SW 1271 (cell line): ENCODE measurements around the gene GLRX.
"Not testable (repeated sequence)": the region's sequence is repeated elsewhere in the genome, so short reads cannot be mapped to it uniquely, and the experiment has no call there.

Experiments used
- DNase-seq, 2 experiments: peaks; one replicate each; lab custom pipeline; 2025; lab: John Stamatoyannopoulos, UW

Gene GLRX

DNA sequence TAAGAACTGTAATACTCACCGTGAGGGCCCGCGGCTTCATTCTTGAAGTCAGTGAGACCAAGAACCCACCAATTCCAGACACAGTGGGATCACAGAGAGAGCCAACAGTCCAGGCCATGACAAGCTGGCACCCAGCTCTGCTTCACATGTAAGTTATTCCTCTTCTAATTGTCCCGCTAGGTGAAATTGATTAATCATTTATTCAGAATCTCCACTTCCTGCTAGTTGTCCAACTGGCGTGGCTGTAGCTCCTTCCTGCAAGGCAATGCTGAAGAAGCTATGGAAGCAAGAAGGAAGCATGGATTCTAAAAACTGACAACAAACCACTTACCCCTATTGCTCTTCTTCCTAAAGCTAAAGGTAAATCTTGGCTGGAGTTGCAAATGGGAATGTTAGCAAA is 30.0 kb upstream of the GLRX start:
- no peak for DNase-seq

DNA sequence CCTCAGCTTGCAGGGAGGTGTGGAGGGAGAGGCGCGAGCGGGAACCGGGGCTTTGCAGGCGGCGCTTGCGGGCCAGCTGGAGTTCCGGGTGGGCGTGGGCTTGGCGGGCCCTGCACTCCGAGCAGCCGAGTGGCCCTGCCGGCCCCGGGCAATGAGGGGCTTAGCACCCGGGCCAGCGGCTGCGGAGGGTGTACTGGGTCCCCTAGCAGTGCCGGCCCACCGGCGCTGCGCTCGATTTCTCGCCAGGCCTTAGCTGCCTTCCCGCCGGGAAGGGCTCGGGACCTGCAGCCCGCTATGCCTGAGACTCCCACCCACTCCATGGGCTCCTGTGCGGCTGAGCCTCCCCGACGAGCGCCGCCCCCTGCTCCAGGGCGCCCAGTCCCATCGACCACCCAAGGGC is 28.6 kb upstream of the GLRX start:
- DNase-seq = not testable (repeated sequence)

- no peak for DNase-seq
Measured at GRCh38 chr5:95850391-95850894, 27.9 kb upstream of the GLRX start.

DNA sequence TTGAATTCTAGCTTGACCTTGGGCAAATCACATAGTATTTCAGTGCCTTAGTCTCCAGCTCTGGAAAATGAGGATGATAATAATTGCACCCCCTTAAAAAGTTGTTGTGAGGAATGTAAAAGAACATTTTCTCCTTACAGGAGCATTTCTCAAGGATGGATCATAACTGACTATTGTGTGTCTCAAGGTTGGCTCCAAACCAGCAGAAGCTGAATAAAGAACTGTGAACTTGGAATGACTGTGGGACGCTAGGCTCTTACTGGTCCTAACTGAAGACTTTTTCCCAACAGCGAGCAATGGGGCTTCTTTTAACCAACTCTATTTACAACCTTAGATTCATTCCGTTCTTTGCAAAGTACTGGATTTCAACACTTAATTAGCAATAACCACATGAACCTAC is 26.2 kb upstream of the GLRX start:
- no peak for DNase-seq

DNA sequence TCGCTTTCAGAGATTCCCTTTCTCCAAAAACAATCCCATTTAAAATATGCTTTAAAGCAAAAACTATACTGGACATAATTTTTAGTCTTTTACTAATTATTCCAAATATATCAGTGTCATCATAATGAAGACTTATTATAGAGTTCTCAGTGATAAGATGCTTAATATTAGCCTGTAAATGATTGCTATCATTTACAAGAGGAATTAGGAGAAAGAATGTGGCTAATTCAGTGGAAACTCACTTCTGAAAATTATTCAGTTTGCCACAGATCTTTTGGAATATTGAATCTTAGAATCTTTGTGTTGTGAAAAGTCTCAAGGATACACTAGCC is 24.7 kb upstream of the GLRX start:
- DNase-seq = no peak

DNA sequence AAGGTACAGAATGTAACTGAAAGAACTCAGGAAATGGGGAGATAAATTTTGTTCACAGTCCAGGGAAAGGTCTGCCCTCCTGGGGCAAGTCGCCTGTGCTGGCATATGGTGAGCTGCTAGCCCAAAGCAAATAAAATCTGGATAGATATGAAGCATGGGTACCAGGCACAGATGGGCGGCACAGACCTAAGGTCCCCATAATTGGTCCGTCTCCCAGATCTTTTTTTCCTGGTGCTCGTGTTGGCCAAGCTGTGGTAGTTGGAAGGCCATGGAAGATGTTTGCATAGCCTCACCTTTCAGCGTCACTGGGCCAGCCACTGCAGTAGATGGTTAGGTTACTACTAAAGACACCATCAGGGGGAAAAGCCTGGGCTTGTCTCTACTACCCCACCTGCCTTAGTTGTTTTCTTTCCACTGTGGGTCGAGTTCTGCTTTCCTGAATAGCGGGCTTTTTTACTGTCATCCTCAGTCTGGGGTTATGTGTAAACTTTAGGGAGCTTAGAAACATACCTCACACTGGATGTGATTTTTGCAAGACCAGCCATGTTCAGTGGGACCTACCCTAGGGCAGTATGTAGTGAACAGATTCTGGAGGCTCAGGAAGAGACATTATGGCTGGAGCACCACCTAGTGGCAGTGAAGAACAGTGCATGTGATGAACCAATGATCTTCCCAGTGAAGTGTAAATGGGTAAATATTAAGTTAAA is 24.2 kb upstream of the GLRX start:
- peak in 1 of 2 experiments; percentile 82 for DNase-seq

DNA sequence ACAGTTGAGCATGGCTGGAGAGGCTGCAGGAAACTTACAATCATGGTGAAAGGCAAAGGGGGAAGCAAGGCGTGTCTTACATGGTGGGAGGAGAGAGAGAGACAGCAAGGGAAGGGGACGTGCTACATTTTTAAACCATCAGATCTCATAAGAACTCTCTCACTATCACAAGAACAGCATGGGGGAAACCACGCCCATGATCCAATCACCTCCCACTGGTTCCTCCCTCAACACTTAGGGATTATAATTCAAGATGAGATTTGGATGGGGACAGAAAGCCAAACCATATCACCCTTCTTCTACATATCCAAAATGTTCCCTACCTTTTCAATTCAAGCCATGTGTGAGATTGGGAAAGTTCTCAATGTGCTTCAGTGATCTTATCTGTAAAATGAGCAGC is 22.9 kb upstream of the GLRX start:
- DNase-seq = no peak

DNA sequence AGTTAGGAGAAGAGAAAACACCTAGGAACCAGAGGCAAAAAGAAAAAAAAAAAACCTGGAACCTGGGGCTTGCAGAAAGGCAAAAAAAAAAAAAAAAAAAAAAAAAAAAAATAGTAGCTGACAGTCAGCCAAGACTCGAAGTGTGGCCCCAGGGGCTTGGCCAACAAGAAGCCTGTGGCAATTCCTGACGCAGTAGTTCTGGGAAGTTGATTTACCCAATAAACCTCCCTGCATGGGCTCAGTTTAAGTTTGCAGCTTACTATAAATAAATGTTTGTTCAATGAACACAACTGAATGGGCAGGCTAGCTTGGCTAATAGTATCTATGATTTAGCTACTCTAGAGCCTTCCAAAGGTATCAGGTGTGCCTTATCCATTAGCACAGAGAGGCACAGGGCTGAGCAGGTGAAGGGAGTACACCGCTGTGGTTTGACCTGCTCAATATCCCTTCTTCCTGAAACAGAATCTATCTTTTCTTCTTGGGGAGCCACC is 21.3 kb upstream of the GLRX start:
- DNase-seq = no peak

- no peak for DNase-seq
Measured at GRCh38 chr5:95842854-95843544, 20.5 kb upstream of the GLRX start.

DNA sequence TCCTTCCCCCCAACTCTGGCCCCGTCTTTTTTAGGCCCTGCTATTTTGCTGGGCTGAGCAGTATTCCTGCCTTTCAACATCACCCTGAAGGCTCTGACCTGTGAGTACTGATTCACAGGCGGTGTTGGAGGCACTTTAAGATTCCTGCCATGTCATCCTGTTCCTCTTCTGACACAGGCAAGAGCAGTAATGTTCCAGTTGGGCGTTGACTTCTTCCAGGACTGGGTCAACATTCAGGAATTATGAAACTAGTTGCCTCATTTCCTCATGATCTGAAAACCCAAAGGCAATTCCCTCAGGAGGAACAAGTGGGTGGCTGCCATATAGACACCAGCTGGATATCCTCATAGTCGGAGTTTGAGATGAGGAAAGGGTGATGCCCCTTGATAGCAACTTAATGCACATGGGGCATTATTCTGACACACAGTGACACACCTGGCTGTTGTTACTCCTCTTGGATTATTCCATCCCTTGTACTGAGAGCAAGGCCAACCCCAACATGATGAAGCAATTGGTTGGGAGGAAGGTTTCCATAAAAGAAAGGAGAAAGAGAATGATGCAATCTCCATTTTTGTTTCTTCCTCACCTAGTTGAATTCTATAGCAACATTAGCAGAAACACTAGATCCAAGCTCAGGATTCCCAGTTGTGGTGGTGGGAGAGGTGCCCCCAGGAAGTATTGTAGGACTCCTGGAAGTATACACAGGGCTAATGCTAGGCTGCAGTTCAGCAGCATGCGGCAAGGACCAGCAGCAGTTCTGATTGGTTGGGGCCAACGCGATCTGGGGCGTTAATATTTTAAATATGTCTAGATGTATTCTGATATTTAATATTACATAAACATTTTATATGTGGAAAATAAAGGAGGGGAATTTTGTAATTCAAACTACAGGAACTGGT is 19.6 kb upstream of the GLRX start:
- DNase-seq = no peak

DNA sequence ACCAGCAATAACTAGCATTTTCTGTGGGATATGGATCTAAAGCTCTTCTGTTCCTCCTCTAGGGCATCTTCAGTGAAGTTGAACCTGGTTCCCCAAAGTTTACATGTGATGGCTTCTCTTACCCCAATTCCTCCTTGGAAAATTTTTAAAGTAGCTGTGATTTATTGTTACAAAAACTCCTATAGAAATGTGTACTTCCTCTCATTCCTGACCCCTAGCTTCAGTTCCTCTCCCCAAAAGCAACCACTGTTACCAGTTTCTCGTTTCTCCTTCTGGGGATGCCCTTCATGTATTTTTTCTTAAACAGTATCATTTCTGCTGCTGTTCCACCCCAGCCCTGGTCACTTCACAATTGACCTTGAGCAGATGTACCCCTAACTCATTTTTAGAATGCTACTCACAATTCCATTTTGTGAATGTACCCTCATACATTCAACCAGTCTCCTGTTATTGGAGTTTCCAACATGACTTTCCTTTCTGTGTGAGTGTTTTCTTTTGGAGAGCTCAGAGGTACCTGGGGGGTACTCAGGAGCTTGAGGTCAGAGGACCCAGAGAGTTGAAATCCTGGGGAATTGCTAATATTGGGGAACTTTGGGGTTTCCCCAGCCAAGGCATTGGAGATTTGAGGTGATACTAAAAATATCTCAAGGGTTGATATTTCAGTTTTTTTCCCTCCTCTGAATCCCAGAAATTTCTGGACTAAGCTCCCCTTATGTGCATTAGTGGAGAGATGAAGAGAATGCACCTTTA is 18.6 kb upstream of the GLRX start:
- DNase-seq = no peak

DNA sequence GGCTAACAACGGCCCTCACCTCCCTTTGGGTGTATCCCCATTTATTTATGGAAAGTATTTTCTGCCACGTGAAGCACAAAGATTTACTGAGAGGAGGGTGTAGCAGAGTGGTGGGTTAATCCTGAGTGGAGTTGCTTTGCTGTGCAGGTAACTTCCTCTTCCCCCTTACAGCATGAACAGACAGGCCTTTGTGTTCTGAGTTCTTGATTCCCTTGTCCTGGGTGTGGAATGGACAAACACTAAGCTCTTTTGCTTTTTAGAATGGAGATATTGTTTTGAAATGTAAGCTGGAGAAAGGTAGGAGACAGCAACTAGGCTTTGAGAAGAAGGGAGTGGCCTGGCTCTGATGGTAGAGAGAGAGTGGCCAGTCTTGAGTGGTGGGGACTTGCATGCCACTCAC is 17.1 kb upstream of the GLRX start:
- DNase-seq = no peak

- no peak for DNase-seq
Measured at GRCh38 chr5:95838556-95838955, 16.0 kb upstream of the GLRX start.

GRCh38 chr5:95838001-95838520 is 15.5 kb upstream of the GLRX start:
- DNase-seq = no peak

GRCh38 chr5:95837492-95837891 is 15.0 kb upstream of the GLRX start:
- no peak for DNase-seq

DNA sequence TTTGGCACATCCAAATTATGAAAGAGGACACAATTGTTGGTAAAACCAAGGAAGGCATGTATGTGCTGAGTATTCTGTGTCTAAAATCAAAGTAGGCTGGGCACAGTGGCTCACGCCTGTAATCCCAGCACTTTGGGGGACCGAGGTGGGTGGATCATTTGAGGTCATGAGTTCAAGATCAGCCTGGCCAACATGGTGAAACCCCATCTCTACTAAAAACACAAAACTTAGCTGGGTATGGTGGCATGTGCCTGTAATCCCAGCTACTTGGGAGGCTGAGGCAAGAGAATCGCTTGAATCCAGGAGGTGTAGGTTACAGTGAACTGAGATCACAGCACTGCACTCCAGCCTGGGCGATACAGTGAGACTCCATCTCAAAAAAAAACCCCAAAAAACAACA is 14.4 kb upstream of the GLRX start:
- DNase-seq = not testable (repeated sequence)

DNA sequence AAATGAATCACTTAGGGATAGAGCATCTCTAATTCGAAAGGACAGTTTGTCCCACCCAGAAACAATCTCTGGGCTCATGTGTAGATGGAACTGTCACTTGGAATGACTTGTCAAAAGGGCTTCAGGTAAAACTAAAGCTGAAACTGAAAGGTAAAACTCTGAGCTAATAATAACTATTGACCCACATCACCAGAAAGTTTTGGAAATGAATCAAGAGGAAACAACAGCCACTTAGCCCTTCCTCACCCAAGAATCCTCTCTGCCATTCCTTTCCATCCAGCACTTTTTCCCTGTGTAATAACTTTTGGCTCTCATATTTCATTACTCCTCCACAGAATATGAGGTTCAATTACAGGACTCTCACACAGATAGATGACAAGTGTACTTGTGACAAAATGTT is 14.0 kb upstream of the GLRX start:
- no peak for DNase-seq

DNA sequence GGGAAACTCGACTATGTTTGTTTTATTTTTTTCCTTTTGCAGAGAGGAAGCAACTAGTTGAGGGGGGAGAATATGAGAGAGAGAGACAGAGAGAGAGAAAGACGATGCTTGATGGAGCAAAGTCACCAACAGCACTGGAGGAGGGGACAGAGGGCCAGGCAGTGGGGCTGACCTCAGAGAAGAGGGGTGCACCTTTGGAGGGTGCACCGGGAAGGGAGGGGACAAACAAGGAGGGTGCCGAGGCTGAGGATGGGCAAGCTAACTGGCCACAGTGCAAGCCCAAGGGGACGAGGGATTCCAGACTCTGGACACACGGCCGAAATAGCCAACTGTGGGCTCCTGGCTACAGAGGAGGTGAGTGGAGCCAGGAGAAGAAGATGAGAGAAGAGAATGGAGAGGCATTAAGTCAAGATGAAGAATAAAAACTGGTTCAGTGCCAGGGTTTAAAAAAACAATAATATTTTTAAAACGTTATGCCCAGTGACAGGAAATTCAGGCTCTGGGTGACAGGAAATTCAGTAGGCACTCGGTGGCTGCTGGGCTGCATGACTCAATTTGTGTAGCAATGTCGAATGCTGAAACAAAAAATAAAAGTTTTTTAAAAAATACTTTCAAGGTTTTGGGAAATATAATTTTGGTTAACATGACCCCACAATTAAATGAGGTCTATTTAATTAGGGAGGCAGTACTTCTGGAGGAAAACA is 13.3 kb upstream of the GLRX start:
- DNase-seq = no peak

GRCh38 chr5:95832664-95833063 is 10.1 kb upstream of the GLRX start:
- DNase-seq = no peak

- no peak for DNase-seq
Measured at GRCh38 chr5:95830226-95830625, 7.7 kb upstream of the GLRX start.

GRCh38 chr5:95827892-95828246 is 5.3 kb upstream of the GLRX start:
- DNase-seq = no peak
